GM23338 (cell line): Measurements from ENCODE around the gene ZBTB8A. TPM values are rescaled to one million over a fixed set of nuclear protein-coding genes. Genes with fewer than 3 reads are reported as not detected.

Source experiments
- ATAC-seq: fragments of 200-7000 bp; cut with Tn5 transposase; 3 replicates; pipeline ENCODE4 v1.9.1; 2020
- DNase-seq: peaks from one replicate; pipeline ENCODE4 v3.0.0-alpha.2; 2015; ENCODE audit warnings: low spot score
- H2AFZ ChIP-seq: fragments of 200-600 bp; sonication (generic); 2 replicates; pipeline ENCODE4 v1.8.0; 2016; ENCODE audit warnings: antibody characterized with exemption, mild to moderate bottlenecking, moderate library complexity
- H3F3A ChIP-seq: fragments of 200-600 bp; sonication (generic); replicated peaks from 2 replicates; pipeline ENCODE4 v1.8.0; 2017; ENCODE audit warnings: antibody characterized with exemption, mixed run types, low read depth
- H3K27ac ChIP-seq: fragments of 200-600 bp; sonication (generic); 2 replicates; pipeline ENCODE4 v1.6.1; 2016; ENCODE audit warnings: low read depth
- H3K27me3 ChIP-seq: fragments of 200-600 bp; sonication (generic); 2 replicates; pipeline ENCODE4 v1.8.0; 2016; ENCODE audit warnings: mild to moderate bottlenecking, mixed run types, moderate library complexity; ENCODE audit not compliant: insufficient read depth
- H3K36me3 ChIP-seq: fragments of 200-600 bp; sonication (generic); 2 replicates; pipeline ENCODE4 v1.8.0; 2016; ENCODE audit warnings: mild to moderate bottlenecking; ENCODE audit not compliant: insufficient read depth
- H3K4me1 ChIP-seq: fragments of 200-600 bp; sonication (generic); 2 replicates; pipeline ENCODE4 v1.8.0; 2016; ENCODE audit warnings: mild to moderate bottlenecking, moderate library complexity; ENCODE audit not compliant: insufficient read depth
- H3K4me2 ChIP-seq: fragments of 200-600 bp; sonication (generic); 2 replicates; pipeline ENCODE4 v1.7.1; 2017; ENCODE audit warnings: mixed run types
- H3K4me3 ChIP-seq: fragments of 200-600 bp; sonication (generic); 2 replicates; pipeline ENCODE4 v1.6.1; 2016; ENCODE audit warnings: mixed run types
- H3K79me2 ChIP-seq: fragments of 200-600 bp; sonication (generic); replicated peaks from 2 replicates; pipeline ENCODE4 v1.8.0; 2017; ENCODE audit warnings: mild to moderate bottlenecking; ENCODE audit not compliant: insufficient read depth
- H3K9me2 ChIP-seq: fragments of 200-600 bp; sonication (generic); 2 replicates; pipeline ENCODE4 v1.8.0; 2017; ENCODE audit not compliant: insufficient read depth
- H4K20me1 ChIP-seq: fragments of 200-600 bp; sonication (generic); replicated peaks from 2 replicates; pipeline ENCODE4 v1.8.0; 2017; ENCODE audit warnings: mild to moderate bottlenecking; ENCODE audit not compliant: insufficient read depth
- H3K27ac Mint-ChIP-seq: 2 replicates; pipeline ENCODE4 v1.8.0; 2020; ENCODE audit warnings: inconsistent platforms, mild to moderate bottlenecking, moderate library complexity, mixed read lengths
- H3K27me3 Mint-ChIP-seq: 3 replicates; pipeline ENCODE4 v1.8.0; 2022; ENCODE audit warnings: low read depth, mild to moderate bottlenecking, moderate library complexity, mixed read lengths, inconsistent platforms; ENCODE audit not compliant: insufficient read depth, poor library complexity
- H3K36me3 Mint-ChIP-seq: 3 replicates; pipeline ENCODE4 v1.8.0; 2021; ENCODE audit warnings: low read depth, mild to moderate bottlenecking, inconsistent platforms, moderate library complexity, mixed read lengths
- H3K4me1 Mint-ChIP-seq: 3 replicates; pipeline ENCODE4 v1.8.0; 2020; ENCODE audit warnings: mild to moderate bottlenecking, inconsistent platforms, mixed read lengths
- H3K4me3 Mint-ChIP-seq: 3 replicates; pipeline ENCODE4 v1.8.0; 2021; ENCODE audit warnings: moderate library complexity, mild to moderate bottlenecking, inconsistent platforms, mixed read lengths
- H3K9me3 Mint-ChIP-seq: 3 replicates; pipeline ENCODE4 v1.8.0; 2020; ENCODE audit warnings: moderate library complexity, mild to moderate bottlenecking, inconsistent platforms, mixed read lengths
- CREB1 ChIP-seq: fragments of 250-450 bp; sonication (Bioruptor Pico); IDR thresholded peaks from 2 replicates; pipeline ENCODE4 v1.5.0; 2020; ENCODE audit warnings: low read depth, mild to moderate bottlenecking, moderate library complexity
- EZH2 ChIP-seq: fragments of 200-600 bp; sonication (generic); IDR thresholded peaks from one replicate; pipeline ENCODE4 v1.8.0; 2017; ENCODE audit warnings: antibody characterized with exemption, mild to moderate bottlenecking, low read depth; ENCODE audit not compliant: unreplicated experiment
- EZH2phosphoT487 ChIP-seq: fragments of 200-600 bp; sonication (generic); IDR thresholded peaks from one replicate; pipeline ENCODE4 v1.8.1; 2018; ENCODE audit warnings: antibody characterized with exemption; ENCODE audit not compliant: unreplicated experiment
- JUNB ChIP-seq: IDR thresholded peaks from one replicate; pipeline ENCODE4 v1.6.1; 2016; ENCODE audit warnings: antibody characterized with exemption; ENCODE audit not compliant: unreplicated experiment
- POLR2AphosphoS5 ChIP-seq: IDR thresholded peaks from 2 replicates; pipeline ENCODE4 v1.6.1; 2016; ENCODE audit warnings: antibody characterized with exemption, low read depth
- STAT1 ChIP-seq: IDR thresholded peaks from one replicate; pipeline ENCODE4 v1.6.1; 2016; ENCODE audit warnings: antibody characterized with exemption; ENCODE audit not compliant: unreplicated experiment
- ZNF114 ChIP-seq: fragments of 250-450 bp; sonication (Bioruptor Pico); IDR thresholded peaks from 2 replicates; pipeline ENCODE4 v1.5.0; 2020; ENCODE audit warnings: mild to moderate bottlenecking, moderate library complexity
- polyA plus RNA-seq: library from polyadenylated mRNA; unstranded; fragments of >200 nt; fragmentation: Nextera tagmentation; extraction: Ambion mirVana; gene quantifications from 2 replicates; pipeline ENCODE4 v1.2.1, GENCODE V29; 2016
- total RNA-seq: library from RNA; depleted of rRNA; stranded (reverse); fragments of >200 nt; shearing (Covaris generic); gene quantifications from 2 replicates; pipeline ENCODE4 v1.2.3, GENCODE V29; 2014
- TF ChIP-seq, protein P1 (sequence below): fragments of 250-450 bp; sonication (Bioruptor Pico); IDR thresholded peaks from 2 replicates; pipeline ENCODE4 v1.5.0; 2020; ENCODE audit warnings: mild to moderate bottlenecking, moderate library complexity
- TF ChIP-seq, protein P2 (sequence below), 2 experiments: fragments of 200-600 bp in 1 of 2; sonication (generic) in 1 of 2; conservative IDR thresholded peaks; 2 replicates each; pipeline versions ENCODE4 v1.5.1 to v1.6.1; 2016 to 2017; ENCODE audit warnings: antibody characterized with exemption in 2 of 2, low read depth in 2 of 2, mild to moderate bottlenecking in 2 of 2, moderate library complexity in 1 of 2
- TF ChIP-seq, protein P3 (sequence below): IDR thresholded peaks from 2 replicates; pipeline ENCODE4 v1.6.1; 2016; ENCODE audit warnings: antibody characterized with exemption

Gene ZBTB8A
- total and polyA plus RNA-seq, 2 experiments from 2014 or later: 6.1 to 8.4 TPM

DNA sequence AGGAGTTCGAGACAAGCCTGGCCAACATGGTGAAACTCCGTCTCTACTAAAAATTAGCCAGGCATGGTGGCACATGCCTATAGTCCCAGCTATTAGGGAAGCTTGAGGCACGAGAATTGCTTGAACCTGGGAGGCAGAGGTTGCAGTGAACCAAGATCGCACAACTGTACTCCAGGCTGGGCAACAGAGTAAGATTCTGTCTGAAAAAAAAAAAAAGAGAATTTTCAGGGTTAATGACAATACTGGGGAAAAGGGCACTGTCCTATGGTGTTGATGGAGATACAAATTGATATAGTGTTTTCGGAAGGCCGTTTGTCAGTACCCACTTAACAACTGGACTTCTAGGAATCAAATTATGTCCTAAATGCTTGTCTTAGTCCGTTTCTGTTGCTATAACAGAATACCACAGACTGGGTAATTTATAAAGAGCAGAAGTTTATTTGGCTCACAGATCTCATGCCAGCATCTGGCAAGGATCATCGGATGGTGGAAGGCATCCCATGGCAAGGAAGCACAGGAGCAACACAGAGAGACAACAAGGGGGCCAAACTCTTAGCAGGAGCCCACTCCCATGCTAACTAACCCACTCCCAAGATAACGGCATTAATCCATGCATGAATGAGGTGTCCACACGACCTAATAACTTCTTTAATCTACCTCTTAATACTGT is 41.3 kb downstream of the ZBTB8A start (continued):
- TF ChIP-seq, protein P1, sequence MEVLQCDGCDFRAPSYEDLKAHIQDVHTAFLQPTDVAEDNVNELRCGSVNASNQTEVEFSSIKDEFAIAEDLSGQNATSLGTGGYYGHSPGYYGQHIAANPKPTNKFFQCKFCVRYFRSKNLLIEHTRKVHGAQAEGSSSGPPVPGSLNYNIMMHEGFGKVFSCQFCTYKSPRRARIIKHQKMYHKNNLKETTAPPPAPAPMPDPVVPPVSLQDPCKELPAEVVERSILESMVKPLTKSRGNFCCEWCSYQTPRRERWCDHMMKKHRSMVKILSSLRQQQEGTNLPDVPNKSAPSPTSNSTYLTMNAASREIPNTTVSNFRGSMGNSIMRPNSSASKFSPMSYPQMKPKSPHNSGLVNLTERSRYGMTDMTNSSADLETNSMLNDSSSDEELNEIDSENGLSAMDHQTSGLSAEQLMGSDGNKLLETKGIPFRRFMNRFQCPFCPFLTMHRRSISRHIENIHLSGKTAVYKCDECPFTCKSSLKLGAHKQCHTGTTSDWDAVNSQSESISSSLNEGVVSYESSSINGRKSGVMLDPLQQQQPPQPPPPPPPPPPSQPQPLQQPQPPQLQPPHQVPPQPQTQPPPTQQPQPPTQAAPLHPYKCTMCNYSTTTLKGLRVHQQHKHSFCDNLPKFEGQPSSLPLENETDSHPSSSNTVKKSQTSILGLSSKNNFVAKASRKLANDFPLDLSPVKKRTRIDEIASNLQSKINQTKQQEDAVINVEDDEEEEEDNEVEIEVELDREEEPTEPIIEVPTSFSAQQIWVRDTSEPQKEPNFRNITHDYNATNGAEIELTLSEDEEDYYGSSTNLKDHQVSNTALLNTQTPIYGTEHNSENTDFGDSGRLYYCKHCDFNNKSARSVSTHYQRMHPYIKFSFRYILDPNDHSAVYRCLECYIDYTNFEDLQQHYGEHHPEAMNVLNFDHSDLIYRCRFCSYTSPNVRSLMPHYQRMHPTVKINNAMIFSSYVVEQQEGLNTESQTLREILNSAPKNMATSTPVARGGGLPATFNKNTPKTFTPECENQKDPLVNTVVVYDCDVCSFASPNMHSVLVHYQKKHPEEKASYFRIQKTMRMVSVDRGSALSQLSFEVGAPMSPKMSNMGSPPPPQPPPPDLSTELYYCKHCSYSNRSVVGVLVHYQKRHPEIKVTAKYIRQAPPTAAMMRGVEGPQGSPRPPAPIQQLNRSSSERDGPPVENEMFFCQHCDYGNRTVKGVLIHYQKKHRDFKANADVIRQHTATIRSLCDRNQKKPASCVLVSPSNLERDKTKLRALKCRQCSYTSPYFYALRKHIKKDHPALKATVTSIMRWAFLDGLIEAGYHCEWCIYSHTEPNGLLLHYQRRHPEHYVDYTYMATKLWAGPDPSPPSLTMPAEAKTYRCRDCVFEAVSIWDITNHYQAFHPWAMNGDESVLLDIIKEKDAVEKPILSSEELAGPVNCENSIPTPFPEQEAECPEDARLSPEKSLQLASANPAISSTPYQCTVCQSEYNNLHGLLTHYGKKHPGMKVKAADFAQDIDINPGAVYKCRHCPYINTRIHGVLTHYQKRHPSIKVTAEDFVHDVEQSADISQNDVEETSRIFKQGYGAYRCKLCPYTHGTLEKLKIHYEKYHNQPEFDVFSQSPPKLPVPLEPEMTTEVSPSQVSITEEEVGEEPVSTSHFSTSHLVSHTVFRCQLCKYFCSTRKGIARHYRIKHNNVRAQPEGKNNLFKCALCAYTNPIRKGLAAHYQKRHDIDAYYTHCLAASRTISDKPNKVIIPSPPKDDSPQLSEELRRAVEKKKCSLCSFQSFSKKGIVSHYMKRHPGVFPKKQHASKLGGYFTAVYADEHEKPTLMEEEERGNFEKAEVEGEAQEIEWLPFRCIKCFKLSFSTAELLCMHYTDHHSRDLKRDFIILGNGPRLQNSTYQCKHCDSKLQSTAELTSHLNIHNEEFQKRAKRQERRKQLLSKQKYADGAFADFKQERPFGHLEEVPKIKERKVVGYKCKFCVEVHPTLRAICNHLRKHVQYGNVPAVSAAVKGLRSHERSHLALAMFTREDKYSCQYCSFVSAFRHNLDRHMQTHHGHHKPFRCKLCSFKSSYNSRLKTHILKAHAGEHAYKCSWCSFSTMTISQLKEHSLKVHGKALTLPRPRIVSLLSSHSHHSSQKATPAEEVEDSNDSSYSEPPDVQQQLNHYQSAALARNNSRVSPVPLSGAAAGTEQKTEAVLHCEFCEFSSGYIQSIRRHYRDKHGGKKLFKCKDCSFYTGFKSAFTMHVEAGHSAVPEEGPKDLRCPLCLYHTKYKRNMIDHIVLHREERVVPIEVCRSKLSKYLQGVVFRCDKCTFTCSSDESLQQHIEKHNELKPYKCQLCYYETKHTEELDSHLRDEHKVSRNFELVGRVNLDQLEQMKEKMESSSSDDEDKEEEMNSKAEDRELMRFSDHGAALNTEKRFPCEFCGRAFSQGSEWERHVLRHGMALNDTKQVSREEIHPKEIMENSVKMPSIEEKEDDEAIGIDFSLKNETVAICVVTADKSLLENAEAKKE: no peak
- no peak for TF ChIP-seq ZNF114 (CRISPR knock-in tag)
- TF ChIP-seq, protein P2, sequence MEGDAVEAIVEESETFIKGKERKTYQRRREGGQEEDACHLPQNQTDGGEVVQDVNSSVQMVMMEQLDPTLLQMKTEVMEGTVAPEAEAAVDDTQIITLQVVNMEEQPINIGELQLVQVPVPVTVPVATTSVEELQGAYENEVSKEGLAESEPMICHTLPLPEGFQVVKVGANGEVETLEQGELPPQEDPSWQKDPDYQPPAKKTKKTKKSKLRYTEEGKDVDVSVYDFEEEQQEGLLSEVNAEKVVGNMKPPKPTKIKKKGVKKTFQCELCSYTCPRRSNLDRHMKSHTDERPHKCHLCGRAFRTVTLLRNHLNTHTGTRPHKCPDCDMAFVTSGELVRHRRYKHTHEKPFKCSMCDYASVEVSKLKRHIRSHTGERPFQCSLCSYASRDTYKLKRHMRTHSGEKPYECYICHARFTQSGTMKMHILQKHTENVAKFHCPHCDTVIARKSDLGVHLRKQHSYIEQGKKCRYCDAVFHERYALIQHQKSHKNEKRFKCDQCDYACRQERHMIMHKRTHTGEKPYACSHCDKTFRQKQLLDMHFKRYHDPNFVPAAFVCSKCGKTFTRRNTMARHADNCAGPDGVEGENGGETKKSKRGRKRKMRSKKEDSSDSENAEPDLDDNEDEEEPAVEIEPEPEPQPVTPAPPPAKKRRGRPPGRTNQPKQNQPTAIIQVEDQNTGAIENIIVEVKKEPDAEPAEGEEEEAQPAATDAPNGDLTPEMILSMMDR (conservative IDR thresholded peaks at IDR 0.05; ENCODE audit: low read depth in 2 of 2): no peak
- TF ChIP-seq EZH2: no peak
- no peak for TF ChIP-seq CREB1
- TF ChIP-seq STAT1: no peak

DNA sequence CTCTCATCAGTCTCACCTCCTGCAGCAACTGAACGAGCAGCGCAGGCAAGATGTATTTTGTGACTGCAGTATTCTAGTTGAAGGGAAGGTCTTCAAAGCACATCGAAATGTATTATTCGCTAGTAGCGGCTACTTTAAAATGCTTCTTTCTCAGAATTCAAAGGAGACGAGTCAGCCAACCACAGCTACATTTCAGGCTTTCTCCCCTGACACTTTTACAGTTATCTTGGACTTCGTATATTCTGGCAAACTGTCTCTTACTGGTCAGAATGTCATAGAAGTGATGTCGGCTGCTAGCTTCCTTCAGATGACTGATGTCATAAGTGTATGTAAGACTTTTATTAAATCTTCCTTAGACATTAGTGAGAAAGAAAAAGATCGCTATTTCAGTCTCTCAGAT is 53.7 kb downstream of the ZBTB8A start:
- Histone ChIP-seq H3K4me1 (no peaks in the 10 kb centered on the region), H3K4me3 (no peak overlapping the region), H3K27ac (no peak overlapping the region), H3K79me2 (no peaks in the 10 kb centered on the region), H4K20me1 (peaks cover 6% of the 10 kb centered on the region; the same call in 1 of the 2 replicates), H3F3A (no peaks in the 10 kb centered on the region), H3K27me3 (no peaks in the 10 kb centered on the region), H3K9me2 (no peaks in the 10 kb centered on the region), H3K4me2 (no peak overlapping the region), H3K36me3 (peaks cover 8% of the 10 kb centered on the region; the same call in 1 of the 2 replicates), H2AFZ (no peak overlapping the region)
- DNase-seq (no peak), ATAC-seq (no peak)
- Mint-ChIP-seq H3K27me3 (no peaks in the 10 kb centered on the region), H3K9me3 (no peaks in the 10 kb centered on the region), H3K27ac (no peak overlapping the region), H3K36me3 (peaks cover 37% of the 10 kb centered on the region), H3K4me1 (no peaks in the 10 kb centered on the region), H3K4me3 (no peak overlapping the region)
- TF ChIP-seq STAT1: no peak
- TF ChIP-seq CREB1: no peak
- TF ChIP-seq JUNB: no peak
- TF ChIP-seq, protein P3, sequence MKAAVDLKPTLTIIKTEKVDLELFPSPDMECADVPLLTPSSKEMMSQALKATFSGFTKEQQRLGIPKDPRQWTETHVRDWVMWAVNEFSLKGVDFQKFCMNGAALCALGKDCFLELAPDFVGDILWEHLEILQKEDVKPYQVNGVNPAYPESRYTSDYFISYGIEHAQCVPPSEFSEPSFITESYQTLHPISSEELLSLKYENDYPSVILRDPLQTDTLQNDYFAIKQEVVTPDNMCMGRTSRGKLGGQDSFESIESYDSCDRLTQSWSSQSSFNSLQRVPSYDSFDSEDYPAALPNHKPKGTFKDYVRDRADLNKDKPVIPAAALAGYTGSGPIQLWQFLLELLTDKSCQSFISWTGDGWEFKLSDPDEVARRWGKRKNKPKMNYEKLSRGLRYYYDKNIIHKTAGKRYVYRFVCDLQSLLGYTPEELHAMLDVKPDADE: no peak
- no peak for TF ChIP-seq POLR2AphosphoS5
- TF ChIP-seq, protein P2 (conservative IDR thresholded peaks at IDR 0.05; ENCODE audit: low read depth in 2 of 2): no peak
- TF ChIP-seq EZH2phosphoT487: no peak
- TF ChIP-seq ZNF114 (CRISPR knock-in tag): no peak
